Body of pancreas (tissue), 4 donors: ENCODE results near the gene MAB21L2. TPM values are rescaled to one million over a fixed set of nuclear protein-coding genes. Genes with fewer than 3 reads are reported as not detected.
"Not testable (repeated sequence)": the region's sequence is repeated elsewhere in the genome, so short reads cannot be mapped to it uniquely, and the experiment has no call there.

Source experiments
- ATAC-seq: fragments of 150-250 bp; one replicate; pipeline ENCODE4 v1.9.1; 2016
- DNase-seq, 4 donors: peaks; one replicate each; pipeline ENCODE4 v3.0.0-alpha.2; 2019
- H3K27ac ChIP-seq, 4 donors: fragments of 200-600 bp; sonication (generic); 1 replicate in 3 of 4; 2 replicates in 1 of 4; pipeline versions ENCODE4 v1.5.1 to v1.6.1; 2016 to 2019; ENCODE audit warnings: mild to moderate bottlenecking in 1 of 4, mixed read lengths in 1 of 4, moderate library complexity in 1 of 4
- H3K27me3 ChIP-seq, 2 donors: fragments of 200-600 bp; sonication (generic); one replicate each; pipeline ENCODE4 v1.6.0; 2016; ENCODE audit warnings: mild to moderate bottlenecking in 1 of 2
- H3K36me3 ChIP-seq, 2 donors: fragments of 200-600 bp; sonication (generic); replicated peaks in 1 of 2; 2 replicates each; pipeline ENCODE4 v1.5.1; 2016; ENCODE audit warnings: low read depth in 2 of 2; ENCODE audit not compliant: insufficient read depth in 1 of 2
- H3K4me1 ChIP-seq: fragments of 200-600 bp; sonication (generic); one replicate; pipeline ENCODE4 v1.6.0; 2016
- H3K4me3 ChIP-seq, 2 donors: fragments of 200-600 bp; sonication (generic); 1 replicate in 1 of 2; 2 replicates in 1 of 2; pipeline ENCODE4 v1.5.1; 2016 to 2019
- H3K9me3 ChIP-seq, 3 donors: fragments of 200-600 bp; sonication (generic); 1 replicate in 2 of 3; 2 replicates in 1 of 3; pipeline ENCODE4 v1.5.1; 2016
- CTCF ChIP-seq, 7 experiments: fragments of 450-650 bp in 4 of 7; fragments of 200-600 bp in 3 of 7; sonication (generic) in 3 of 7; IDR thresholded peaks; one replicate each; pipeline ENCODE4 v1.5.1; 2016 to 2019; ENCODE audit warnings: antibody characterized with exemption in 7 of 7
- POLR2A ChIP-seq, 3 donors: fragments of 450-650 bp; IDR thresholded peaks; one replicate each; pipeline ENCODE4 v1.6.1; 2016; ENCODE audit warnings: antibody characterized with exemption in 3 of 3, mild to moderate bottlenecking in 2 of 3
- WGBS, 2 donors: methylation state at CpG; one replicate each; pipeline ENCODE4 v1.1.5; 2017; 5-methylcytosine and 5-hydroxymethylcytosine counted together
- intact Hi-C: fragments of 100-400 bp; cut with DNase I; formaldehyde crosslinking; loops from one replicate; pipeline ENCODE4 v1.15.1; 2023
- total RNA-seq, 2 donors: library from RNA; depleted of rRNA; stranded (reverse); fragments of >200 nt; gene quantifications; one replicate each; pipeline ENCODE4 v1.1.0, GENCODE V29; 2016

Gene MAB21L2
- total RNA-seq, 2 donors from 2014 or later: 0.33 TPM; not detected in 1

DNA sequence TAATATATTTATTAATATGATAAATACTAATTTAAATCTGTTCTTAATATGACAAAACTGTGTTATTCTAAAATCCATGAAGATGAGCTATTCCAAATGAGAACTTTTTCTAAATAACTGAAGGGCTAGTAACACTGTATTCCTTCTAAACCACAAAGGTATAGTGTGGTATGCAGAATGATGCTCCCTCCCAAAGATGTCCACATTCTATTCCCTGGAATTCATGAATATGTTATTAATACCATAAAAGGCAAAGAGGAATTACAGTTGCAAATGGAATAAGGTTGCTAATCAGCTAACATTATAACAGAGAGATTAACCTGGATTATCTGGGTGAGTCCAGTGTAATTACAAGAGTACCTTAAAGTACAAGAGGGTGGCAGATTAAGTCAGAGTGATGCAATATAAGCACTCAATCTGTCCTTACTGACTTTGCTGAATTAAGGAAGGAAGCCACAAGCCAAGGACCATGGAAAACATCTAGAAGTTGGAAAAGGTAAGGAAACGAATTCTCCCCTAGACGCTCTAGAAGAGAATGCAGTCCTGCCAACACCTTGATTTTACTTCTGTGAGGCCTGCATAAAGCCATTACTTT is 20.7 kb upstream of the MAB21L2 start:
- intact Hi-C loops: no loop called here
- no peak for TF ChIP-seq POLR2A (IDR thresholded peaks at IDR 0.05)
- no peak for TF ChIP-seq CTCF (IDR thresholded peaks at IDR 0.05)
- ATAC-seq: no peak
- Histone ChIP-seq H3K4me3 (no peak overlapping the region), H3K4me1 (no peaks in the 10 kb centered on the region), H3K27me3 (no peaks in the 10 kb centered on the region), H3K27ac (no peak overlapping the region), H3K9me3 (no peaks in the 10 kb centered on the region), H3K36me3 (no peaks in the 10 kb centered on the region)
- no peak for DNase-seq
- WGBS, 2 donors: 94 to 96% methylated on average over 2 of the region's 2 CpGs

GRCh38 chr4:150562250-150562649 is 19.7 kb upstream of the MAB21L2 start:
- intact Hi-C loops: no loop called here
- no peak for DNase-seq
- ATAC-seq: no peak
- Histone ChIP-seq H3K27ac (no peak overlapping the region), H3K9me3 (no peaks in the 10 kb centered on the region), H3K27me3 (no peaks in the 10 kb centered on the region), H3K36me3 (no peaks in the 10 kb centered on the region), H3K4me1 (no peaks in the 10 kb centered on the region), H3K4me3 (no peak overlapping the region)
- WGBS, 2 donors: 93 to 100% methylated on average over 2 of the region's 2 CpGs
- no peak for TF ChIP-seq POLR2A (IDR thresholded peaks at IDR 0.05)
- no peak for TF ChIP-seq CTCF (IDR thresholded peaks at IDR 0.05)

DNA sequence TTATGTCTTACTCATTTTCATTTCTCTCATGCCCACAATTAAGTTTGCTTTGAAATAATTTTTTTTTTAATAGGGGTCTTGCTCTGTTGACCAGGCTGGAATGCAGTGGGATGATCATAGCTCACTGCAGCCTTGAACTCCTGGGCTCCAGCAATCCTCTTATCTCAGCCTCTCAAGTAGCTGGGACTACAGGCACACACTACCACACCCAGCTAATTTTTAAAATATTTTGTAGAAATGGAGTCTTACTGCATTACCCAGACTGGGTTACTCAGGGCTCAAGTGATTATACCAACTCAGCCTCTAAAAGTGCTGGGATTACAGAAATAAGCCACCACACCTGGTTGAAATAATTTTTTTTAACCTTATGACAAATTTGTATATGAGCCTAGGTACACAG is 19.2 kb upstream of the MAB21L2 start:
- Histone ChIP-seq H3K27ac (no peak overlapping the region), H3K4me1 (no peaks in the 10 kb centered on the region), H3K9me3 (no peaks in the 10 kb centered on the region), H3K36me3 (no peaks in the 10 kb centered on the region), H3K4me3 (no peak overlapping the region), H3K27me3 (no peaks in the 10 kb centered on the region)
- TF ChIP-seq POLR2A (IDR thresholded peaks at IDR 0.05): no peak
- no peak for TF ChIP-seq CTCF (IDR thresholded peaks at IDR 0.05)
- intact Hi-C loops: no loop called here
- DNase-seq (no peak), ATAC-seq (no peak)

GRCh38 chr4:150564967-150565366 is 17.0 kb upstream of the MAB21L2 start:
- H3K4me3 ChIP-seq, H3K27me3 ChIP-seq, H3K9me3 ChIP-seq, DNase-seq, H3K36me3 ChIP-seq, H3K27ac ChIP-seq, H3K4me1 ChIP-seq, ATAC-seq, intact Hi-C loops: not testable (repeated sequence)
- 91 to 94% methylated on average over 2 of the region's 2 CpGs for WGBS, 2 donors

DNA sequence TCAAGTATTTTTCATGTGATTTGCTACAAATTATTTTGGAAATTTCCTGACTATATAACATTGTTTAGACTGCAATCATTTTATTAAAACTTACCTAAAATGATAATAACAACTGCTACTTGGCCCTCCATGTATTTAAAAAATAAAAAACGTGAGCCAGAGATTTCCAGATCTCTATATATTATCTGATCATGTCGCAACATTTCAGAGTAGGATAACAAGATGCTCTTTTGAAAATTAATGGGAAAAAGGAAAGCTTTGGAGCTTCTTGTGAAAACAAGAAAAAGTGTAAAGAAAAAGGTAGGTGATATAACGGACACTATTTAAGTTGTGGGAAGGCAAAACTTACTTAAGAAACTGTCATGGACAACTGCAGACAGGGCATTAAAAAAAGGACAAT is 14.9 kb upstream of the MAB21L2 start:
- intact Hi-C loops: no loop called here
- Histone ChIP-seq H3K27me3 (no peaks in the 10 kb centered on the region), H3K4me1 (no peaks in the 10 kb centered on the region), H3K27ac (no peak overlapping the region), H3K36me3 (no peaks in the 10 kb centered on the region), H3K4me3 (no peak overlapping the region), H3K9me3 (no peaks in the 10 kb centered on the region)
- TF ChIP-seq POLR2A (IDR thresholded peaks at IDR 0.05) (no peak), CTCF (IDR thresholded peaks at IDR 0.05) (no peak)
- 76 to 84% methylated on average over 3 of the region's 3 CpGs for WGBS, 2 donors
- DNase-seq: no peak
- ATAC-seq: no peak
